ENCODE results near the gene FAM227B.
"Not testable (repeated sequence)": the region's sequence is repeated elsewhere in the genome, so short reads cannot be mapped to it uniquely, and the experiment has no call there.

FAM227B gene

GRCh38 chr15:49612240-49612639, 8.4 kb downstream of the FAM227B start:
- in situ Hi-C loops (cut with MboI; ENCODE audit: low sequenced_read_pairs), result not testable (repeated sequence)

DNA sequence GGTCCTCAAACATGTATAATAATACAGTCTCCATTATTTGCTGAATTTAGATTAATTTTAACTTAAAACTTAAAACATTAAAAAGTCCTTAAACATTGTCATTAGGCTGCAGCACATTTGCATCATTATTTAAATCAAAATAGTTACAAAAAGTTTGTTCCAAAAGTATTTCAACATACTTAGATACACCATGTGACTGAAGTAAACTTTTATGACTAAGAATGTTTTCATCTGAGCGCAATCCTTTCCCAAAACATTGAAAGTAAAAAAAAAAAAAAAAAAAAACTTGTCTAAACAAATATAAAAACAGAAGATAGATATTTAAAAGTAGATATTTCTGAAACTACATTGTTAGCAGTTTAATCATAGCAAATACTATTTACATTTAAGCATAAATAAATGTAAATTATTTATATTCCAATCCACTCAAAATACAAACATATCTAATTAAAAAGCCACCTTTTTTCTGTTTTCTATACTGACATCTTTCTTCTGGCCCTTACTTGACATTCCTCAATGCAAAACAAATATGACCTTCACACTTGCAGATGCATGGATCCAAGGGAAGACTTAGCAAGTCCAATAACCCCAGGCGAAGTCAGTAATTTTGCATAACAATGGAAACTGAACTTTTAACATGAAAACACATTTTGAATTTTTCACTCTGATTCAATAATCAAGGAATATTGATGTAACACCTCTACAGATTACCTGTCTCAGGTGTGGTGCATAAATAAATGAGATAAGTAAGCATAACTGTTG, 10.3 kb downstream of the FAM227B start:
- in situ Hi-C loops (cut with MboI; ENCODE audit: low sequenced_read_pairs), result no loop called here

- in situ Hi-C loops (cut with MboI; ENCODE audit: low sequenced_read_pairs), result no loop called here
These were observed 14.0 kb downstream of the FAM227B start for GRCh38 chr15:49606594-49606993.

- in situ Hi-C loops (cut with MboI; ENCODE audit: low sequenced_read_pairs), result no loop called here
These were observed 15.0 kb downstream of the FAM227B start for GRCh38 chr15:49605588-49605987.

DNA sequence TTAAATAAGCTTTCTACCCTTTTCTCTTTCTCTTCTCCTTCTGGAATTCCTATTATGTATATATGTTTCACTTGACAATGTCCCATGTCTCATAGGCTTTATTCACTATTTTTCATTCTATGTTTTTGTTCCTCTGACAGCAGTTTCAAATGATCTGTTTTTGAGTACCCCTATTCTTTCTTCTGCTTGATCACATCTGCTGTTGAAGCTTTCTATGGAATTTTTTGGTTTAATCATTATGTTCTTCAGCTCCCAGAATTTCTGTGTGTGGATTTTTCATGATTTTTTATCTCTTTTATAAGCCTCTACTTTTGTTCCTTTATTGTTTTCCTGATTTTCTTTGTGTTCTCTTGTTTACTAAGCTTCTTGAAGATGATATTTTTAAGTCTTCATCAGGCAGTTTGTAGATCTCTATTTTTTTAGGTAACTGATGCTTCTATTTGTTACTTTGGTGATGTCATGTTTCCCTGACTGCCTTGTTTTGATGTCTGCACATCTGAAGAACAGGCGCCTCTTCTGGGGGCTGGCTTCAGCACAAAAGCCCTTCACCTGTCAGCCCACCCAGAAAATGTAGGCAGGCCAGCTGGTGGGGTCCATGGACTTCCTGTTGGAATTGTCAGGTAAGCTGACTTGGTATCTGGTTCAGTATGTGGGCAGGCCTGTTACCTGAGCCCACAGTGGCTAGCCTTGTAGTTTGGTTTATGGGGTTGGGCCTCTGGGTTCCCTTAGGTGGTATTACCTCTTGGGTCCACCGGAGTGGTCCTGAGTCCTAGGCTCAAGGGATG, 15.8 kb downstream of the FAM227B start:
- in situ Hi-C loops (cut with MboI; ENCODE audit: low sequenced_read_pairs), result no loop called here

DNA sequence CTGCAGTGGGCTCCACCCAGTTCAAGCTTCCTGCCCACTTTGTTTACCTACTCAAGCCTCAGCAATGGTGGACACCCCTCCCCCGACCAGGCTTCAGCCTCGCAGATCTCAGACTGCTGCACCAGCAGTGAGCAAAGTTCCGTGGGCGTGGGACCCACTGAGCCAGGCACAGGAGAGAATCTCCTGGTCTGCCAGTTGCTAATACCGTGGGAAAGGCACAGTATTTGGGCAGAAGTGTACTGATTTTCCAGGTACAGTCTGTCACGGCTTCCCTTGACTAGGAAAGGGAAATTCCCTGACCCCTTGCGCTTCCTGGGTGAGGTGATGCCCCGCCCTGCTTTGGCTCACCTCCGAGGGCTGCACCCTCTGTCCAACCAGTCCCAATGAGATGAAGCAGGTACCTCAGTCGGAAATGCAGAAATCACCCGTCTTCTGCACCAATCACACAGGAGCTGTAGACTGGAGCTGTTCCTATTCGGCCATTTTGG, 27.7 kb downstream of the FAM227B start:
- in situ Hi-C loops (cut with MboI; ENCODE audit: low sequenced_read_pairs), result not testable (repeated sequence)

- in situ Hi-C loops (cut with MboI; ENCODE audit: low sequenced_read_pairs), result no loop called here
These were observed 31.6 kb downstream of the FAM227B start for GRCh38 chr15:49589030-49589429.

DNA sequence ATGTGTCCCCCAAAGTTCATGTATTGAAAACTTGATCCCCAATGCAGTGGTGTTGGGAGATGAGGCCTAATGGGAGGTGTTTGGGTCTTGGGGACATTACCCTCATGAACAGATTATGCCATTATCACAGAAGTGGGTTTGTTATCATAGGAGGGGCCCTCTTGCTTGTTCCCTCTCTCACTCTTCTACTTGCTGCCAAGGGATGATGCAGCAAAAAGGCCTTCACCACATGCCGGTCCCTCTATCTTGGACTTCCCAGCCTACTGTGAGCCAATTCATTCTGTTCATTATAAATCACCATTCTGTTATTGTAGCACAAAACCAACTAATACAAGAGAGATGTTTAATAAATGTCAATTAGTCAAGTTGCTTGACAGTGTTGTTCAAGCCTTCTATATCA, 47.2 kb downstream of the FAM227B start:
- in situ Hi-C loops (cut with MboI; ENCODE audit: low sequenced_read_pairs), result no loop called here

GRCh38 chr15:49570672-49571071, 49.9 kb downstream of the FAM227B start:
- in situ Hi-C loops (cut with MboI; ENCODE audit: low sequenced_read_pairs), result no loop called here

DNA sequence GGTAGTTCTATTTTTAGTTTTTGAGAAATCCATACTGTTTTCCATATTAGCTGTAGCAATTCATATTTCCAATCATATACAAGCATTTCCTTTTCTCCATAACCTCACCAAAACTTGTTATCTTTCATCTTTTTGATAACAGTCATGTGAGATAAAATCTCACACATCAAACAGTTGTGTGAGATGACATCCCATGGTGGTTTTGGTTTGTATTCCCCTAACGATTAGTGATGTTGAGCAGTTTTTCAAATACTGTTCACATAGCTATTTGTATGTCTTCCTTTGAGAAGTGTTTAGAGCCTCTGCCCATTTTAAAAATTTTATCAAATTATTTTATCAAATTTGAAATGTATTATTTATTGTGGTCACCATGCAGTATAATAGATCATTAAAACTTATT, 50.4 kb downstream of the FAM227B start:
- in situ Hi-C loops (cut with MboI; ENCODE audit: low sequenced_read_pairs), result no loop called here

DNA sequence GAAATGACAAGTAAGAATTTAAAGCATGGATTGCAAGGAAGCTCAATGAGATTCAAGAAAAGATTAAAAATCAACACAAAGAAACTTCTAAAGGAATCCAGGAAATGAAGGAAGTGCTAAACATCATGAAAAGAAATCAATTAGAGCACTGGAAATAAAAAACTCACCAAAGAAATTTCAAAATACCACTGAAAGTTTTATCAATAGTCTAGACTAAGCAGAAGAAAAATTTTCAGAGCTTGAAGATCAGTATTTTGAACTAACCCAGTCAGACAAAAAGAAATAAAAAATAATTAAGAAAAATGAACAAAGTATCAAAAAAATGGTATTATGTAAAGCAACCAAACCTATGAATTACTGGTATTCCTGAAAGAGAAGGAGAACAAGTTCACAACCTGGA, 60.6 kb downstream of the FAM227B start:
- in situ Hi-C loops (cut with MboI; ENCODE audit: low sequenced_read_pairs), result no loop called here

- in situ Hi-C loops (cut with MboI; ENCODE audit: low sequenced_read_pairs), result no loop called here
These were observed 61.7 kb downstream of the FAM227B start for GRCh38 chr15:49558929-49559328.

DNA sequence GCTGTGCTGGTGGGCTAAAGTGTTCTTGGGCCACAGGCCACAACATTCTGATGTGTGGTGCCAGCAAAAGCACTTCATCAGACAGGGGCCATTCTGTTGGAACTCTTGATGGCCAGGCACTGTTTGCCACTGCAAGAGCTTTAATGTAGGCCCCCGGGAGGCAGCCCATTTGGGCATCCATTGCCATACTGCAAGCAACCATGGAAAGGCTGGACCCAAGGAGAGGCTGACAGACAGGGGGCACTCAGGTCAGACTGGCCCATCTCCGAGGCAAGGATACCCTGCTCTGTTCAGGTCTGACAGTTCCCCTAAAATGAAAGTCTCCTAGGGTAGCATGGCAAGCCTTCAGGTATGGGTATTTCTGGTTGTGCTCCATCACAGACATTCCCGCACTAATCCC, 64.2 kb downstream of the FAM227B start:
- in situ Hi-C loops (cut with MboI; ENCODE audit: low sequenced_read_pairs), result no loop called here

- in situ Hi-C loops (cut with MboI; ENCODE audit: low sequenced_read_pairs), result not testable (repeated sequence)
These were observed 70.3 kb downstream of the FAM227B start for GRCh38 chr15:49550342-49550741.

- in situ Hi-C loops (cut with MboI; ENCODE audit: low sequenced_read_pairs), result no loop called here
These were observed 82.1 kb downstream of the FAM227B start for GRCh38 chr15:49538520-49538919.

DNA sequence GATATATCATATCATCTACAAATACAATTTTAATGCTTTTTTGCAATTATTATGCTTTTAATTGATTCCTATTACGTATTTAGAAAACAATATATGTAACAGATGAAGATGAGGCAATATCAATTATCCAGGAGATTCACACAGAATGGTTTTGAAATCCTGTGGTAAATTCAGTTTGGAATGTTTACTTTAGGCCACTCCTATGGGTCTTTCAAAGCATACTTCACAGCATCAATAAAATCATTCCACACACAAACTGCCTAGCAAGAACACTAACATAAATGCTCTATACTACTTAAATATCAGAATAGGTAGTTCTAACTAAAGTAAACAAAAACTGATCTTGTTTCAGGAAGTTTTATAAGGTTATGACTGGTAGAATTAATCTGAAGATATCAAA, 90.5 kb downstream of the FAM227B start:
- in situ Hi-C loops (cut with MboI; ENCODE audit: low sequenced_read_pairs), result no loop called here

DNA sequence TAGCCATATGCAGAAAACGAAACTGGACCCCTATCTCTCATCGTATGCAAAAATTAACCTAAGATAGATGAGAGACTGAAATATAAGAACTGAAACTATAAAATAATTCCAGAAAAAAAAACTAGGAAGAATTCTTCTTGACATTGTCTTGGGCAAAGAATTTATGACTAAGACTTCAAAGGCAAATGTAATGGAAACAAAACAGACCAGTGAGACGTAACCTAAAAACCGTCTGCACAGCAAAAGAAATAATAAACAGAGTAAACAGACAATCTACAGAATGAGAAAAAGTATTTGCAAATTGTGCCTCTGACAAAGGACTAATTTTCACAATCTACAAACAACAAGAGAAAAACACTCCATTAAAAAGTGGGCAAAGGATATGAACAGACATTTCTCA, 92.3 kb downstream of the FAM227B start:
- in situ Hi-C loops (cut with MboI; ENCODE audit: low sequenced_read_pairs), result no loop called here

- in situ Hi-C loops (cut with MboI; ENCODE audit: low sequenced_read_pairs), result no loop called here
These were observed 98.8 kb downstream of the FAM227B start for GRCh38 chr15:49521802-49522201.

DNA sequence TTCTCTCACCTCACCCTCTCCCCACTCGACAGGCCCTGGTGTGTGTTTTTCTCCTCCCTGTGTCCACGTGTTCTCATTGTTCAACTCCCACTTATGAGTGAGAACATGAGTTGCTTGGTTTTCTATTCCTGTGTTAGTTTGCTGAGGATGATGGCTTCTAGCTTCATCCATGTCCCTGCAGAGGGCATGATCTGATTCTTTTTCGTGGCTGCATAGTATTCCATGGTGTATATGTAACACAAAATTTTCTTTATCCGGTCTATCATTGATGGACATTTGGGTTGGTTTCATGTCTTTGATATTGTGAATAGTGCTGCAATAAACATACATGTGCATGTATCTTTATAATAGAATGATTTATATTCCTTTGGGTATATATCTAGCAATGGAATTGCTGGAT, 107.9 kb downstream of the FAM227B start:
- in situ Hi-C loops (cut with MboI; ENCODE audit: low sequenced_read_pairs), result not testable (repeated sequence)

DNA sequence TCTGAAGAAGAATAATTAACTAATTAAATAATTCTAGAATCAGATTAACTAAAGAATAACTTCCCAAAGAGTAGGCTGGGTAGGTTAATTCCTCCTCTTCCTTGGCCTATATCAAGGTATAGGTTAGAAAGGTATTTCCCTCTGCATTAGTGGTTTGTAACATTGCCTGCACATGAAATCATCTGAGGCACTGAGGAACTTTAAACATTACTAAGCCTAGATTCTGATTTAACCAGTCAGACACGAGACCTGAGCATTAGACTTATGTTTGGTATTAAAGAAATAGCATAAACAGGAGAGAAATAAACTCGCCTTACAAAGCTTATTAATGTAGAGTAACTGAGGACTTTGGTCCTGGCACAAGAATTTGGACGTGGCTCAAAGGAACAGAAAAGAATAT, 113.4 kb downstream of the FAM227B start:
- in situ Hi-C loops (cut with MboI; ENCODE audit: low sequenced_read_pairs), result no loop called here

DNA sequence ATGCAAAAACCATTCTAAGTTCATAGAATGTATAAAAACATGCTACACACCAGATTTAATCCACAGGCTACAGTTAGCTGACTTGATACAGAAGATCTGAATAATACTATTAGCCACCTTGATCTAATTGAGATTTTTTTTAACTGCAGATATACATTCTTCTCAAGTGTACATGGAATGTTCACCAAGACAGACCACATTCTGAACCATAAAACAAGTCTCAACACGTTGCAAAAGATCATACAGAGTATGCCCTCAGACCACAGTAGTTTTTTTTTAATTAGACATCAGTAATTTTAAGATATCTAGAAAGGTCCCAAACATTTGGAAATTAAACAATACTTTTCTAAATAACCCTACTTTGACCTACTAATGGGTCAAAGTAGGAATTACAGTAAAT, 114.3 kb downstream of the FAM227B start:
- in situ Hi-C loops (cut with MboI; ENCODE audit: low sequenced_read_pairs), result no loop called here

GRCh38 chr15:49501586-49501985, 119.0 kb downstream of the FAM227B start:
- in situ Hi-C loops (cut with MboI; ENCODE audit: low sequenced_read_pairs), result no loop called here

All from hTERT RPE-1 (cell line).